ENCODE measurements around the gene ZPLD1.

Gene ZPLD1

DNA sequence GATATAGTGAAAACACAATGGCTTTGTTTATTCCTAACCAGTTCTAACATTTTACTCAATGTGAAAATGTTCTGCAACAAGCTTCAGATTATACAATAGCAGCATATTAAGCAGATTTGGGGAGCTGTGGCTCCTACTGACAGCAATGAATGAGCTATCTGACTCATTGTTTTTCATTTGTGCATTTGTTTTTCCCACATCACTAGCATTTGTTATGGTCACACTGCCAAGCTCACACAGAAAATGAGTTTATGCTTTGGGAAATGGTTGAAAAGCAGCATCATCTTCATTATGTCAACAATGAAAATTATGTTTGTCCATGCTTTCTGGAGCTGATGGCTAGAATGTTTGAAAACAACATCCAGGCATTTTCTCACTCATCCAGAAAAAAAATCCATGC is 53.5 kb downstream of the ZPLD1 start:
- no peak overlapping the region for H3K27ac ChIP-seq
- TF ChIP-seq ZFX (IDR thresholded peaks at IDR 0.05; ENCODE audit: borderline replicate concordance), result no peak
- TF ChIP-seq, protein P1, sequence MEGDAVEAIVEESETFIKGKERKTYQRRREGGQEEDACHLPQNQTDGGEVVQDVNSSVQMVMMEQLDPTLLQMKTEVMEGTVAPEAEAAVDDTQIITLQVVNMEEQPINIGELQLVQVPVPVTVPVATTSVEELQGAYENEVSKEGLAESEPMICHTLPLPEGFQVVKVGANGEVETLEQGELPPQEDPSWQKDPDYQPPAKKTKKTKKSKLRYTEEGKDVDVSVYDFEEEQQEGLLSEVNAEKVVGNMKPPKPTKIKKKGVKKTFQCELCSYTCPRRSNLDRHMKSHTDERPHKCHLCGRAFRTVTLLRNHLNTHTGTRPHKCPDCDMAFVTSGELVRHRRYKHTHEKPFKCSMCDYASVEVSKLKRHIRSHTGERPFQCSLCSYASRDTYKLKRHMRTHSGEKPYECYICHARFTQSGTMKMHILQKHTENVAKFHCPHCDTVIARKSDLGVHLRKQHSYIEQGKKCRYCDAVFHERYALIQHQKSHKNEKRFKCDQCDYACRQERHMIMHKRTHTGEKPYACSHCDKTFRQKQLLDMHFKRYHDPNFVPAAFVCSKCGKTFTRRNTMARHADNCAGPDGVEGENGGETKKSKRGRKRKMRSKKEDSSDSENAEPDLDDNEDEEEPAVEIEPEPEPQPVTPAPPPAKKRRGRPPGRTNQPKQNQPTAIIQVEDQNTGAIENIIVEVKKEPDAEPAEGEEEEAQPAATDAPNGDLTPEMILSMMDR (IDR thresholded peaks at IDR 0.05), result no peak

- TF ChIP-seq, protein P1 (IDR thresholded peaks at IDR 0.05), result no peak
- TF ChIP-seq ZFX (IDR thresholded peaks at IDR 0.05; ENCODE audit: borderline replicate concordance), result no peak
Measured at GRCh38 chr3:102492300-102492699, 57.5 kb downstream of the ZPLD1 start.

GRCh38 chr3:102497571-102497970 is 62.8 kb downstream of the ZPLD1 start:
- no peak overlapping the region for H3K27ac ChIP-seq
- TF ChIP-seq ZFX (IDR thresholded peaks at IDR 0.05; ENCODE audit: borderline replicate concordance), result no peak
- TF ChIP-seq, protein P1 (IDR thresholded peaks at IDR 0.05), result no peak

More at GRCh38 chr3:102492300-102492699, 57.5 kb downstream of the ZPLD1 start:
- H3K27ac ChIP-seq, result no peak overlapping the region

GRCh38 chr3:102505542-102505941 is 70.7 kb downstream of the ZPLD1 start:
- H3K27ac ChIP-seq, result no peak overlapping the region
- no peak for TF ChIP-seq ZFX (IDR thresholded peaks at IDR 0.05; ENCODE audit: borderline replicate concordance)
- TF ChIP-seq, protein P1 (IDR thresholded peaks at IDR 0.05), result no peak

DNA sequence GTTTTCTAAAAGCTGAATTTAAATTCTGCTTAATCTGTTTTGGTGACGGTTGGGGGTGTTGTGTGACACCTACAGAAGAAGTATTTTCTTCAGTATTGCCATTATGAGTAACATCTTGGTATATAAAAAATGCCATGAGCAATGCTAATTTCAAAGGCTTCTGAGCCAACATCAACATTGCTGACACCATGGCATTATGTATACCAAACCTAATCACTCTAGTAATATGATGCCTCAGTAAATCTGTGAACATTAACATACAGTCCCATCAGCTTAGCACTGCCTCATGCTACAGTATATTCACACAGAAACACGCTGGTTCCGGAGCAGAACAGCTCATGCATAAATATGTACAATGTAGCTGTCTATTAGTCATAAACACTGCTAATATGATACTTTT is 75.8 kb downstream of the ZPLD1 start:
- TF ChIP-seq, protein P1 (IDR thresholded peaks at IDR 0.05), result no peak
- TF ChIP-seq ZFX (IDR thresholded peaks at IDR 0.05; ENCODE audit: borderline replicate concordance), result no peak
- H3K27ac ChIP-seq, result no peak overlapping the region; the same call in 1 of the 2 replicates

DNA sequence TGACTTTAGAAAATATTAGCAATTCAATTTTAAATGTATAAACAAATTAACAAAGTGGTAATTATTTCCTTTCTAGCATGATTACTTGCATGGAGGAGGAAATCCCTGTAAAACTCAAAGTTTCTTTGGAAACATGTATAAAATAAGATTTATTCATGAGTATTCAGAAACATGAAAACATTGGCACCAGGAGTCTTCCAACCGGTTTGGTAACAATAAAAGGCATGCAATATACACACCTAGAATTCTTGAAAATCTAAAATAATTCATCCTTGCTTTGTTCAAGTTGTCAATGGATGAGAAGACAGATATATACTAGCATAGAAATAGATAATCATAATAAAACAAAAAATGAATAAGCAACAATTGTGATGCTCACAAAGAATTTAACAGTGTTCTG is 76.4 kb downstream of the ZPLD1 start:
- H3K27ac ChIP-seq, result no peak overlapping the region; the same call in 1 of the 2 replicates
- TF ChIP-seq, protein P1 (IDR thresholded peaks at IDR 0.05), result no peak
- no peak for TF ChIP-seq ZFX (IDR thresholded peaks at IDR 0.05; ENCODE audit: borderline replicate concordance)

DNA sequence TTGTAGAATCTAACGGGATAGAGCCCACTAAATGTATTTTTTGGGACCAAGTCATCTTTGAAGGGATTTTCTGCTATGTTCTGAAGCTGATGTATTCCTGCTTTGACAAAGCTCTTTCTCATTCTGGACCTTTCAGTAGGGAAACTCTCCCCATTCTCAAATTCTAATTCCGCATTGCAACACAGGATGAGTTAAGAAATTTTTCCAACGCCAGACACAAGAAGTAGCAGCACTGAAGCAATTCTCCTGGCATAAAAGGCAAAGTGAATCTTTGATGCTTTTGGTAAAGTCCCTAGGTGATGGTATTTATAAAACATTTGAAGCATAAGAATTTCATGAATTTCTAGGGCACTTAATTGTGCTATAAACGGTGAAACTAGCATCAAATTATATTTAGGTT is 76.8 kb downstream of the ZPLD1 start:
- TF ChIP-seq, protein P1 (IDR thresholded peaks at IDR 0.05), result no peak
- TF ChIP-seq ZFX (IDR thresholded peaks at IDR 0.05; ENCODE audit: borderline replicate concordance), result no peak
- H3K27ac ChIP-seq, result no peak overlapping the region
